H1 (cell line): ENCODE results near the gene ADAD2. TPM values are rescaled to one million over a fixed set of nuclear protein-coding genes. Genes with fewer than 3 reads are reported as not detected.

Experiments used
- CTCF ChIA-PET: fragments of 300-600 bp; sonication (Branson Sonifier 250); formaldehyde crosslinking; loops from one replicate; lab custom pipeline; 2021; ENCODE audit not compliant: partially characterized antibody; lab: Charles Lee
- POLR2A ChIA-PET: fragments of 300-600 bp; sonication (Branson Sonifier 250); formaldehyde crosslinking; loops from one replicate; lab custom pipeline; 2021; ENCODE audit warnings: inconsistent platforms; ENCODE audit not compliant: partially characterized antibody; lab: Charles Lee
- DNase-seq, 2 experiments: peaks; one replicate each; pipeline versions ENCODE4 v3.0.0 to v3.0.0-alpha.2; 2010 to 2022; ENCODE audit warnings: low spot score in 2 of 2, low read depth in 1 of 2, mixed read lengths in 1 of 2
- FAIRE-seq: peaks from 2 replicates; lab custom pipeline; 2011; peaks lifted over from hg19 to GRCh38; lab: Jason Lieb, UNC
- H2AFZ ChIP-seq: 2 replicates; pipeline ENCODE4 v1.8.1; 2012; ENCODE audit warnings: low read length, inconsistent platforms
- H2AK5ac ChIP-seq: 2 replicates; pipeline ENCODE4 v1.6.1; 2013; ENCODE audit warnings: low read depth, low read length
- H2BK120ac ChIP-seq: replicated peaks from 2 replicates; pipeline ENCODE3; 2013; ENCODE audit warnings: low read depth, low read length, inconsistent platforms
- H2BK12ac ChIP-seq: 2 replicates; pipeline ENCODE4 v1.6.1; 2013; ENCODE audit warnings: low read depth, low read length
- H2BK15ac ChIP-seq: 2 replicates; pipeline ENCODE4 v1.6.1; 2013; ENCODE audit warnings: low read length
- H2BK20ac ChIP-seq: 2 replicates; pipeline ENCODE4 v1.6.1; 2013; ENCODE audit warnings: low read length
- H2BK5ac ChIP-seq: 2 replicates; pipeline ENCODE4 v1.6.1; 2013; ENCODE audit warnings: low read depth, low read length
- H3K14ac ChIP-seq: 2 replicates; pipeline ENCODE4 v1.6.1; 2013; ENCODE audit warnings: inconsistent platforms; ENCODE audit not compliant: insufficient read length
- H3K18ac ChIP-seq: 2 replicates; pipeline ENCODE4 v1.6.1; 2013; ENCODE audit warnings: low read length; ENCODE audit errors: extremely low read depth
- H3K23ac ChIP-seq: 2 replicates; pipeline ENCODE4 v1.6.1; 2013; ENCODE audit warnings: inconsistent platforms; ENCODE audit not compliant: insufficient read length
- H3K23me2 ChIP-seq: 2 replicates; pipeline ENCODE4 v1.6.1; 2013; ENCODE audit warnings: low read depth, low read length
- H3K27ac ChIP-seq: 2 replicates; pipeline ENCODE4 v1.6.1; 2011; ENCODE audit warnings: low read depth, low read length, inconsistent platforms
- H3K27me3 ChIP-seq, 4 experiments: replicated peaks in 1 of 4; 1 replicate in 1 of 4; 2 replicates in 3 of 4; pipeline versions ENCODE4 v1.6.1 to v1.8.1; 2011 to 2013; ENCODE audit warnings: low read length in 3 of 4, mild to moderate bottlenecking in 3 of 4, inconsistent platforms in 2 of 4, mixed read lengths in 2 of 4, moderate library complexity in 1 of 4; ENCODE audit not compliant: control insufficient read depth in 3 of 4, insufficient read depth in 3 of 4; ENCODE audit errors: extremely low read depth in 1 of 4
- H3K36me3 ChIP-seq, 4 experiments: 2 replicates each; pipeline versions ENCODE4 v1.6.1 to v1.8.1; 2011 to 2013; ENCODE audit warnings: mild to moderate bottlenecking in 4 of 4, low read length in 3 of 4, moderate library complexity in 2 of 4, control low read depth in 1 of 4, inconsistent platforms in 1 of 4; ENCODE audit not compliant: insufficient read depth in 4 of 4, control insufficient read depth in 2 of 4
- H3K4ac ChIP-seq: replicated peaks from 2 replicates; pipeline ENCODE3; 2013; ENCODE audit warnings: low read length, low read depth, mixed read lengths, inconsistent platforms; ENCODE audit not compliant: insufficient read length
- H3K4me1 ChIP-seq, 4 experiments: replicated peaks in 1 of 4; 1 replicate in 1 of 4; 2 replicates in 3 of 4; pipeline versions ENCODE4 v1.6.1 to v1.8.1; 2011 to 2013; ENCODE audit warnings: low read length in 3 of 4, inconsistent platforms in 2 of 4, mixed read lengths in 1 of 4; ENCODE audit not compliant: insufficient read depth in 4 of 4, control insufficient read depth in 3 of 4
- H3K4me2 ChIP-seq, 2 experiments: 2 replicates each; pipeline versions ENCODE4 v1.6.1 to v1.8.1; 2011 to 2013; ENCODE audit warnings: low read depth in 2 of 2, low read length in 2 of 2, control low read depth in 1 of 2, inconsistent platforms in 1 of 2, mild to moderate bottlenecking in 1 of 2; ENCODE audit not compliant: insufficient read depth in 1 of 2
- H3K4me3 ChIP-seq, 4 experiments: fragments of 200-600, 300-600 bp in 1 of 4; sonication (generic), shearing (Covaris generic), sonication (Bioruptor Twin) in 1 of 4; 2 replicates each; pipeline versions ENCODE4 v1.5.1 to v1.8.1; 2011 to 2016; ENCODE audit warnings: low read length in 4 of 4, low read depth in 3 of 4, control low read depth in 2 of 4, inconsistent platforms in 2 of 4, mild to moderate bottlenecking in 2 of 4, mixed read lengths in 1 of 4, moderate library complexity in 1 of 4; ENCODE audit not compliant: insufficient read depth in 2 of 4; ENCODE audit errors: extremely low read depth in 1 of 4
- H3K56ac ChIP-seq: replicated peaks from 2 replicates; pipeline ENCODE3; 2013; ENCODE audit warnings: low read depth, mild to moderate bottlenecking, mixed read lengths, low read length, inconsistent platforms; ENCODE audit not compliant: insufficient read length
- H3K79me1 ChIP-seq: 2 replicates; pipeline ENCODE4 v1.6.1; 2013; ENCODE audit warnings: low read depth, low read length, control low read depth
- H3K79me2 ChIP-seq, 2 experiments: 2 replicates each; pipeline versions ENCODE4 v1.6.1 to v1.8.1; 2012 to 2013; ENCODE audit warnings: low read length in 2 of 2, mild to moderate bottlenecking in 2 of 2, inconsistent platforms in 1 of 2; ENCODE audit not compliant: insufficient read depth in 2 of 2, control insufficient read depth in 1 of 2
- H3K9ac ChIP-seq, 4 experiments: replicated peaks in 1 of 4; 1 replicate in 1 of 4; 2 replicates in 3 of 4; pipeline versions ENCODE4 v1.6.1 to v1.8.1; 2011 to 2013; ENCODE audit warnings: low read depth in 3 of 4, low read length in 3 of 4, control low read depth in 2 of 4, mild to moderate bottlenecking in 2 of 4, moderate library complexity in 2 of 4, inconsistent platforms in 1 of 4; ENCODE audit errors: extremely low read depth in 1 of 4
- H3K9me3 ChIP-seq, 2 experiments: 2 replicates each; pipeline versions ENCODE4 v1.6.1 to v1.8.1; 2012 to 2013; ENCODE audit warnings: mild to moderate bottlenecking in 2 of 2, moderate library complexity in 2 of 2, control low read depth in 1 of 2, inconsistent platforms in 1 of 2, low read depth in 1 of 2, low read length in 1 of 2, mixed read lengths in 1 of 2; ENCODE audit not compliant: insufficient read depth in 2 of 2
- H4K20me1 ChIP-seq, 2 experiments: replicated peaks in 1 of 2; 2 replicates each; pipeline versions ENCODE3 to v1.8.1; 2011 to 2013; ENCODE audit warnings: inconsistent platforms in 2 of 2, low read length in 2 of 2, mild to moderate bottlenecking in 1 of 2; ENCODE audit not compliant: insufficient read depth in 2 of 2, control insufficient read depth in 1 of 2
- H4K5ac ChIP-seq: 2 replicates; pipeline ENCODE4 v1.6.1; 2013; ENCODE audit warnings: low read length, low read depth, mixed read lengths, inconsistent platforms; ENCODE audit not compliant: insufficient read length
- H4K8ac ChIP-seq: 2 replicates; pipeline ENCODE4 v1.8.0; 2013; ENCODE audit warnings: mild to moderate bottlenecking, moderate library complexity, low read length, inconsistent platforms; ENCODE audit not compliant: insufficient read depth; ENCODE audit errors: extremely low read depth
- H4K91ac ChIP-seq: replicated peaks from 2 replicates; pipeline ENCODE3; 2013; ENCODE audit warnings: low read length, mixed read lengths, inconsistent platforms; ENCODE audit not compliant: insufficient read length
- ATF2 ChIP-seq: IDR thresholded peaks from 2 replicates; pipeline ENCODE4 v1.6.1; 2012; ENCODE audit warnings: low read length, inconsistent platforms
- CEBPB ChIP-seq: IDR thresholded peaks from 2 replicates; pipeline ENCODE4 v1.6.1; 2012; ENCODE audit warnings: low read depth, low read length
- EP300 ChIP-seq, 2 experiments: IDR thresholded peaks; 1 replicate in 1 of 2; 2 replicates in 1 of 2; pipeline ENCODE4 v1.6.1; 2011 to 2012; ENCODE audit warnings: low read depth in 2 of 2, low read length in 2 of 2, mild to moderate bottlenecking in 2 of 2, borderline replicate concordance in 1 of 2, inconsistent platforms in 1 of 2, moderate library complexity in 1 of 2
- HDAC2 ChIP-seq, 2 experiments: fragments of 300-600 bp in 1 of 2; sonication (generic) in 1 of 2; IDR thresholded peaks; 2 replicates each; pipeline ENCODE4 v1.6.1; 2011 to 2012; ENCODE audit warnings: low read depth in 2 of 2, low read length in 2 of 2, mild to moderate bottlenecking in 2 of 2, moderate library complexity in 2 of 2, borderline replicate concordance in 1 of 2, inconsistent platforms in 1 of 2
- NRF1 ChIP-seq: IDR thresholded peaks from 2 replicates; pipeline ENCODE4 v1.6.1; 2011; ENCODE audit warnings: mild to moderate bottlenecking, low read depth, low read length, improper control_type of control experiment
- RBBP5 ChIP-seq: IDR thresholded peaks from 2 replicates; pipeline ENCODE4 v1.7.1; 2012; ENCODE audit warnings: low read depth, mild to moderate bottlenecking, inconsistent platforms, low read length, moderate library complexity, borderline replicate concordance
- RXRA ChIP-seq: IDR thresholded peaks from 2 replicates; pipeline ENCODE4 v1.6.1; 2011; ENCODE audit warnings: low read depth, mild to moderate bottlenecking, low read length, moderate library complexity; ENCODE audit not compliant: insufficient read depth
- SUZ12 ChIP-seq: fragments of 200-600 bp; sonication (generic); IDR thresholded peaks from 2 replicates; pipeline ENCODE4 v1.6.1; 2012; ENCODE audit warnings: mild to moderate bottlenecking, inconsistent platforms, low read length, moderate library complexity, mixed read lengths
- WGBS, 2 experiments: shearing (Covaris generic) in 1 of 2; methylation state at CpG; one replicate each; pipeline versions ENCODE4 v1.1.6 to v1.1.7; 2013 to 2015; ENCODE audit warnings: low lambda C conversion rate in 2 of 2, mixed read lengths in 2 of 2, inconsistent platforms in 1 of 2, low coverage in 1 of 2, missing lambda C conversion rate in 1 of 2; ENCODE audit not compliant: insufficient replicate concordance in 2 of 2, insufficient coverage in 1 of 2, insufficient read length in 1 of 2; ENCODE audit errors: extremely low coverage in 1 of 2, missing lambda C conversion rate in 1 of 2; 5-methylcytosine and 5-hydroxymethylcytosine counted together
- polyA plus RNA-seq, 7 experiments: library from polyadenylated mRNA; depleted of rRNA in 3 of 7; stranded (reverse) in 5 of 7; unstranded in 2 of 7; fragments of >200 nt in 5 of 7; fragments of 200-250 nt in 2 of 7; gene quantifications; 1 replicate in 5 of 7; 2 replicates in 1 of 7; 4 replicates in 1 of 7; pipeline versions ENCODE4 v1.2.1 to v1.2.3, GENCODE V29; 2011 to 2013; ENCODE audit warnings: missing spikeins in 2 of 7, mixed read lengths in 2 of 7
- total RNA-seq: library from RNA; stranded (reverse); fragmentation: NEBNext Ultra II Directional; extraction: Animal tissue kit (Norgen Biotek cat#: 25700); gene quantifications from 2 replicates; pipeline ENCODE4 v1.2.1, GENCODE V29; 2021

The ADAD2 gene
- total and polyA plus RNA-seq, 2 of the 8 experiments (the other 6 are each of a cell fraction or from before 2014, with no cell fraction given), result 1.2 to 1.3 TPM

GRCh38 chr16:84209989-84210388 lies 19.0 kb downstream of the ADAD2 start:
- no peak for DNase-seq

More at GRCh38 chr16:84209989-84210388, 19.0 kb downstream of the ADAD2 start:
- H3K27ac ChIP-seq, result no peak overlapping the region
- WGBS, 2 experiments, result 87% methylated on average over 2 of the region's 2 CpGs; no CpG with 5 or more reads in 1 of the 2 experiments
- H2BK15ac ChIP-seq, result no peak overlapping the region
- no peak overlapping the region for H3K4ac ChIP-seq
- H4K20me1 ChIP-seq, result no peaks in the 10 kb centered on the region
- H2AK5ac ChIP-seq, result no peak overlapping the region
- no peak overlapping the region for H3K14ac ChIP-seq
- H3K4me1 ChIP-seq, result peaks cover 0 to 5% (median 0%) of the 10 kb centered on the region in 4 experiments; a peak in 2 of 7 replicates
- H2BK20ac ChIP-seq, result no peak overlapping the region
- H4K5ac ChIP-seq, result no peak overlapping the region
- H3K79me1 ChIP-seq, result no peaks in the 10 kb centered on the region
- H3K23ac ChIP-seq, result no peak overlapping the region
- TF ChIP-seq ATF2, result no peak
- no peak for TF ChIP-seq HDAC2 (IDR thresholded peaks at IDR 0.05; ENCODE audit: borderline replicate concordance in 1 of 2, low read depth in 2 of 2, low read length in 2 of 2)
- no peak for TF ChIP-seq RXRA
- no peak for TF ChIP-seq SUZ12
- TF ChIP-seq EP300 (IDR thresholded peaks at IDR 0.05; ENCODE audit: borderline replicate concordance in 1 of 2, low read depth in 2 of 2, low read length in 2 of 2), result no peak
- TF ChIP-seq CEBPB, result no peak
- TF ChIP-seq RBBP5, result no peak
- TF ChIP-seq NRF1, result no peak
- TF ChIP-seq, all 59 proteins: peak for 0
- H3K18ac ChIP-seq, result no peak overlapping the region
- H2AFZ ChIP-seq, result no peak overlapping the region
- no peaks in the 10 kb centered on the region for H3K79me2 ChIP-seq
- no peak overlapping the region for H3K4me2 ChIP-seq
- H3K23me2 ChIP-seq, result no peaks in the 10 kb centered on the region
- ChIA-PET POLR2A (no interaction called here), CTCF (interaction anchor here (0.6 to 1.3 kb wide), 3 partner anchors 18 to 274 kb away, joined by 3 to 4 read pairs (median 3); no protein-coding TSS in a partner anchor)
- no peak overlapping the region for H3K9ac ChIP-seq
- no peak overlapping the region for H2BK12ac ChIP-seq
- H3K56ac ChIP-seq, result no peak overlapping the region
- no peak overlapping the region for H2BK5ac ChIP-seq
- H3K36me3 ChIP-seq, result no peaks in the 10 kb centered on the region
- H3K9me3 ChIP-seq, result no peaks in the 10 kb centered on the region
- H2BK120ac ChIP-seq, result no peak overlapping the region
- no peak overlapping the region for H3K4me3 ChIP-seq
- H3K27me3 ChIP-seq, result no peaks in the 10 kb centered on the region
- no peak overlapping the region for H4K91ac ChIP-seq
- no peak overlapping the region for H4K8ac ChIP-seq
- FAIRE-seq, result no peak
